GM18909 (cell line): ENCODE measurements around the gene ZC3H4.

Experiments
- ATAC-seq: cut with Tn5 transposase; IDR thresholded peaks from one replicate; pipeline ENCODE4 v1.9.1; 2021; ENCODE audit warnings: mild to moderate bottlenecking; ENCODE audit not compliant: unreplicated experiment, poor library complexity

The ZC3H4 gene

DNA sequence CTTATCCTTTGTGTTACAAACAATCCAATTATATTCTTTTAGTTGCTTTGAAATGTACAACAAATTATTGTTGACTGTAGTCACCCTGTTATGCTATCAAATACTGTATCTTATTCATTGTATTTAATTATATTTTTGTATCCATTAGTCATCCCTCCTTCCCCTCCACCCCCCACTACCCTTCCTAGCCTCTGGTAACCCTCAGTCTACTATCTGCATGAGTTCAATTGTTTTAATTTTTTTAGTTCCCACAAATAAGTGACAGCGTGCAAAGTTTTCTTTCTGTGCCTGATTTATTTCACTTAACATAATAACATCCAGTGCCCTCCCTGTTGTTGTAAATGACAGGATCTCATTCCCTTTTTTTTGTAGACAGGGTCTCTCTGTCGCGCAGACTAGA lies 21.6 kb upstream of the ZC3H4 start:
- no peak for ATAC-seq

DNA sequence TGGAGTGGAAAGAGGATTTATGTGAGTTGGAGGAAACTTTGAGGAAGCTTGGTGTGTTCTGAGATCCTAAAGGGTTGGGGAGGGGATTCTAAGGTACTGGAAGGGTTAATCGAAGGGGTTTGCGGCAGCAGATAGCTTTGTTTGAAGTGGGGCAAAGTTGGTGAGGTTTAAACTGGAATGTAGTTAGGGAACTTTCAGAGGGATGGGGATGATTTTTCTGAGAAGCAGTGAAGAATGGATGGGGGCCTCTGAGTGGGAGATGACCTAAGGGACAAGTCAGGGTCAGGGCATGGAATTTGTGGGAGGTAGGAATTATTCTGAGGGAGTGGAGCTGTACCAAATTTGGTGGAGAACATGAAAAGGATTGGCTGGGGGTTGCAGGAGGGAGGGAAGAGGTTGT lies 21.0 kb upstream of the ZC3H4 start:
- no peak for ATAC-seq

DNA sequence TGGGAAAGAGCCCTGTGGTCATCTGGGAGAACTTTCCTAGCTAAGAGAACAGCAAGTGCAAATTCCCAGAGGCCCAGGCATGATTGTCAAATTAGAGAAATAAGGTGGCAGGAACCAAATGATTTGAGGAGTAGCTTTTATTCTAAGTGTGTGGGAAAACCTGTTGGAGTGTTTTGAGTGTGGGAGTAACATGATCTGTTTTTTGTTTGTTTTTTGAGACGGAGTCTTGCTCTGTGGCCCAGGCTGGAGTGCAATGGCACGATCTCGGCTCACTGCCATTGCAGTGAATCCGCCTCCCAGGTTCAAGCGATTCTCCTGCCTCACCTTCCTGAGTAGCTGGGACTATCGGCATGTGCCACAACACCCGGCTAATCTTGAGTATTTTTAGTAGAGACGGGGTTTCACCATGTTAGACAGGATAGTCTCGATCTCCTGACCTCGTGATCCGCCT lies 19.5 kb upstream of the ZC3H4 start:
- ATAC-seq = no peak

DNA sequence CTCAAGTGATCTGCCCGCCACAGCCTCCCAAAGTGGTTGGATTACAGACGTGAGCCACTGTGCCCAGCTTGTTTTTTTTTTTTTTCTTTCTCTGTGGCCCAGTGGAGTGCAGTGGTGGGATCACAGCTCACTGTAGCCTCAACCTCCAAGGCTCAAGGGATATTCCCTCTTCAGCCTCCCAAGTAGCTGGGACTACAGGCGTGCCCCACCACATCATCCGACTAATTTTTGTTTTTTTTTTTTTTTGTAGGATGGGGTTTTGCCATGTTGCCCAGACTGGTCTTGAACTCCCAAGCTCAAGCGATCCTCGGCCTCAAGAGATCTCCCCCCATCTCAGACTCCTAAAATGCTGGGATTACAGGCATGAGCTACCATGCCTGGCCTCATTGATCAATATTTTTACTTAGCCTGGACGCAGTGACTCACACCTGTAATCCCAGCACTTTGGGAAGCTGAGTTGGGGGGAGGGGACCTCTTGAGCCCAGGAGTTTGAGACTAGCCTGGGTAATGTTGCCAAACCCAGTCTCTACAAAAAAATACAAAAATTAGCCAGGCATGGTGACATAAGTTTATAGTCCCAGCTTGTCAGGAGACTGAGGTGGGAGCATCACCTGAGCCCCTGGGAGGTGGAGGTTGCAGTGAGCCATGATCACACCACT lies 18.7 kb upstream of the ZC3H4 start:
- ATAC-seq = no peak

DNA sequence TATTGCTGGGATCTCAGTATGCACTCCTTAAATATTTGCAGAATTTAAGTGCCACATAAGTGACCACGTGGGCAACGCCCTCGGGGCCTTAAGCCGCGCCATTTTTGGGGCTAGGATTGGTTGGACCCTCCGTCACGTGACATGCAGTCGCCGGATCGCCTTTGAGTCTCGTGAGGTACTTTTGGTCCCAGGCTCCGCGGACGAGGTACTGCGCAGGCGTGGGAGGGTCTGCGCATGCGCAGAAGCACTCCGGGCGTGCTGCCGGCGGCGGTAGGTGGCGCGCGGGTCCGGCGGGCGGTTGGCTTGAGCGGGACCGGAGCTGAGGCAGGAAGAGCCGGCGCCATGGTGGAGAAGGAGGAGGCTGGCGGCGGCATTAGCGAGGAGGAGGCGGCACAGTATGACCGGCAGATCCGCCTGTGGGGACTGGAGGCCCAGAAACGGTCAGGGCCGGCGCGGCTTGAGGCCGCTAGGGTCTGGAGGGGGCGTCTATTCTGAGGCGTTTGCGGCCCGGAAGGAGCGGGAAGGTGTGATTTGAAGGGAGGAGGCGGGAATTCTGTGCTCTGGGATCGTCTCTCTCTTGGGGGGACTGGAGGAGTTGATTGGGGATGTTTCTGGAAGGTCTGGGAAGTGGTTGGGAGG lies 17.1 kb upstream of the ZC3H4 start, which contains the start of gene SAE1:
Gene SAE1 (plus strand): TSS at position 247 of the 639 bp plus-strand sequence. CDS start 96 bp downstream, at position 343.
- peak; percentile 78 for ATAC-seq

DNA sequence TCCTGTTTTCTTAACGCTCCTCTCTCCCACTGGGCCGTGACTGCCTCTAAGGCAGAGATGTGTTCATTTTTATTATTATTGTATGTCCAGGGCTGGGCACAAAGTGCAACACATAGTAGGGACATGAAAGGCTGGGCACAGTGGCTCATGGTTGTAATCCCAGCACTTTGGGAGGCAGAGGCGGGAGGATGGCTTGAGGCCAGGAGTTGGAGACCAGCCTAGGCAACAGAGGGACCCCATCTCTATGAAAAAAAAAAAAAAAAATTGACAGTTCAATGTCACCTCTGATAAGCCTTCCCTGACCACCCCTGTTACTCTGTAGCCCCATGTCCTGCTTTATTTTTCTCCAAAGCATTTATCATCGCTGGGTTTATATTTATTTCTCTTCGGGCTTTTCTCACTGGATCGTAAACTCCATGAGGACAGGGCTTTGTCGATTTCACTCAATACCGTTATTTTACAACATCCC lies 16.6 kb upstream of the ZC3H4 start:
- no peak for ATAC-seq

DNA sequence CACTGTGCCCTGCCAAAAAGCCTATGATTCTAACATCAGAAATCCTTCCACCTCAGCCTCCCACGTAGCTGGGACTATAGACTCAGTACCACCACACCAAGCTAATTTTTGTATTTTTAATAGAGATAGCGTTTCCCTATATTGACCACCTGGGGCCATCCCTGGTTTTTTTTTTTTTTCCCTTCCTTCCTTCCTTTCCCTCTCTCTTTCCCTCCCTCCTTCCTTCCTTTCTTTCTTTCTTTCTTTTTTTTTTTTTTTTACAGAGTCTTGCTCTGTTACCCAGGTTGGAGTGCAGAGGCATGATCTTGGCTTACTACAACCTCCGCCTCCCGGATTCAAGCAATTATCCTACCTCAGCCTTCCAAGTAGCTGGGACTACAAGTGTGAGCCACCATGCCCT lies 16.0 kb upstream of the ZC3H4 start:
- no peak for ATAC-seq

DNA sequence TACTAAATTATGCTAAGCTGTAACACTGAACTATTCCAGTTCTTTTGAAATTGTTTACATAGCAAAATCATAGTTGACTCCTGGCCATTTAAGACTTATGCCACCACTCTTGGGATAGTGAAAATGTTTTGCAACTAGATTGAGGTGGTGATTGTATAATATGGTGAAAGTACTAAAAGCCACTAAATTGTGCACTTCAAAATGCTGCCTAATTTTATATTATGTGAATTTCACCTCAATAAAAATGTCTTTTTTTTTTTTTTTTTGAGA lies 12.0 kb upstream of the ZC3H4 start:
- ATAC-seq = no peak

DNA sequence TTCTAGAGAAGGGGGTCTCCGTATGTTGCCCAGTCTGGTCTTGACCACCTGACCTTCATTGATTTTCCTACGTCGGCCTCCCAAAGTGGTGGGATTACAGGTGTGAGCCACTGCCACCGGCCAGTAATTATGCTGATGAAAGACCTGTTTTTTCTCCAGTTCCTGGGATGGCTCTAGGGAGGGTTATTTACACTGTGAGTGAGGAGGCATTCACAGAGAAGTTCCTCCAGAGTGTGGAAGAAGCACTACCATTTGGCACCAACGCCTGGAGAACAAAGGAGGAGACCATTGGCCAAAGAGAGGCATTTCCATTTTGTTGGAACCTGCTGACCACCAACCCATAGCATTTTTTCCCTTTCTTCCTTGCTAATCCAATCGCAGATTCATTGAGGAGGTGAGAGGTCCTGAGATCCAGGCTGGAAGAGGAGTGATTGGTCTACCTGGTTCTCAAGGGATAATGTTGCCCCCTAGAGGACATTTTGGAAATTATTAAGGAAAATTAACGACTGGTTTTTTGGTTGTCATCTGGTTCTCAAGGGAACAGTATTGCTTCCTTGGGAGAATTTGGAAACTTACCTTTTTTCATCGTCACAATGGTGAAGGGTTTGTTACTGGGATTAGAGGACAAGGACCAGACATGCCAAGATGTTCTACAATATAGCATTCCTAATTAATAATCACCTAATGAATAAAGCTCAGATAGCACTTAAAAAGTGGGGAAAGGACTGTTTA lies 11.5 kb upstream of the ZC3H4 start:
- no peak for ATAC-seq

DNA sequence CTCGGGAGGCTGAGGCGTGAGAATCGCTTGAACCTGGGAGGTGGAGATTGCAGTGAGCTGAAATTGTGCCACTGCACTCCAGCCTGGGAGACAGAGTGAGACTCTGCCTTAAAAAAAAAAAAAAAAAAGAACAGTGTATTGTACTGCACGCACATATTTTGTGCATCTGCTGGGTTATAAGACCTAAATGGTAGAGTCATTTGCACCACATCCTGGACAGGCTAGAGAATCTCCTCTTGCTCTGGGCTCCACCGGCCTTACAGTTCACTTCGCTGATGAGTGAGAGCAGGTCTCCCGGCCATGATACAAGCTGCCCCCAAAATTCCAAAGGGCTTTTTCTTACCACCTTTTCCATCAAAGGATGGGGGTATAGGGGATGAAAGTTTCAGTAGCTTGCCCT lies 9.8 kb upstream of the ZC3H4 start:
- ATAC-seq = no peak

DNA sequence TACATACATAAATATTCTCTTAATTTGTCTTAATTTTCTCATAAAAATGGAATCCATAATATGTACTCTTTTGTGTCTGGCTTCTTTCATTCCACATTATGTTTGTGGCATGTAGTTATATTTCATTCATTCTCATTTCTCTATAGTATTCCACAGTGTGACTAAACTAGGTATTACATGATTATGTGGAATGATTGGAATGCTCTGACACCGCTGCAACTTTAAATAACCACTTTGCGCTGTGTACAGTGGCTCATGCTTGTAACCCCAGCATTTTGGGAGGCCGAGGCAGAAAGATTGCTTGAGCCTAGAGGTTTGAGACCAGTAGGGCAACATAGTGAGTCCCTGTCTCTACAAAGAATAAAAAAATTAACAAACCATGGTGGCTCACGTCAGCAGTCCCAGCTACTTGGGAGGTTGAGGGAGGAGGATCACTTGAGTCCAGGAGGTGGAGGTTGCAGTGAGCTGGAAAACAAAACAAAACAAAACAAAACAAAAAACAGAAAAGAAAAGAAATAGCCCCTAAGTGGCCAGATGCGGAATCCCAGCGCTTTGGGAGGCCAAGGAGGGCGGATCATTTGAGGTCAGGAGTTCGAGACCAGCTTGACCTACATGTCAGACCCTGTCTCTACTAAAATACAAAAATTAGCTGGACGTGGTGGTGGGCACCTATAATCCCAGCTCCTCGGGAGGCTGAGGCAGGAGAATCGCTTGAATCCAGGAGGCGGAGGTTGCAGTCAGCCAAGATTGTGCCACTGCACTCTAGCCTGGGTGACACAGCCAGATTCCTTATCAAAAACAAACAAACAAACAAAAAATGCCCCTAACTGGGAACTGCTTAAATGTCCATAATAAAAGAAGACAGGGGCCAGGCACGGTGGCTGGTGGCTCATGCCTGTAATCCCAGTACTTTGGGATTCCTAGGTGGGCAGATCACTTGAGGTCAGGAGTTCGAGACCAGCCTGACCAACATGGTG lies 9.1 kb upstream of the ZC3H4 start:
- no peak for ATAC-seq

DNA sequence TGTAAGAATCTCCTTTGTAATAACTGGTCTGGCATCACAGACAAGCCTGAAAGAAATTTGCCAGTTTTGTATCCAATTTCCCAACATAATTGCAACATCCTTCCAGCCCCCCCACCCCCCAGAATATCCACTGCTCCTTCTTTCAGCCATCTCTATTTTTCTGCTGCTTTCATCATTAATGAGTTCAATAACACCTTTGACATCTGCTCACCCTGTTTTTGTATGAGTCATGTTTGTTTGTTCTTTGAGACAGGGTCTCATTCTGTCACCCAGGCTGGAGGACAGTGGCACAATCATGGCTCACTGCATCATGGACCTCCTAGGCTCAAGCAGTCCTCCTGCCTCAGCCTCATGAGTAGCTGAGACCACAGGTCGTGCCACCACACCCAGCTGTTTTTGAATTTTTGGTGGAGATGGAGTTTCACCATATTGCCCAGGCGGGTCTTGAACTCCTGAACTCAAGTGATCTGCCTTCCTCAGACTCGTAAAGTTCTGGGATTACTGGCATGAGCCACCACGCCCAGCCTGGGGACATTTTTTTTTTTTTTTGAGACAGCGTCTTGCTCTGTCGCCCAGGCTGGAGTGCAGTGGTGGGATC lies 7.0 kb upstream of the ZC3H4 start:
- ATAC-seq = no peak

DNA sequence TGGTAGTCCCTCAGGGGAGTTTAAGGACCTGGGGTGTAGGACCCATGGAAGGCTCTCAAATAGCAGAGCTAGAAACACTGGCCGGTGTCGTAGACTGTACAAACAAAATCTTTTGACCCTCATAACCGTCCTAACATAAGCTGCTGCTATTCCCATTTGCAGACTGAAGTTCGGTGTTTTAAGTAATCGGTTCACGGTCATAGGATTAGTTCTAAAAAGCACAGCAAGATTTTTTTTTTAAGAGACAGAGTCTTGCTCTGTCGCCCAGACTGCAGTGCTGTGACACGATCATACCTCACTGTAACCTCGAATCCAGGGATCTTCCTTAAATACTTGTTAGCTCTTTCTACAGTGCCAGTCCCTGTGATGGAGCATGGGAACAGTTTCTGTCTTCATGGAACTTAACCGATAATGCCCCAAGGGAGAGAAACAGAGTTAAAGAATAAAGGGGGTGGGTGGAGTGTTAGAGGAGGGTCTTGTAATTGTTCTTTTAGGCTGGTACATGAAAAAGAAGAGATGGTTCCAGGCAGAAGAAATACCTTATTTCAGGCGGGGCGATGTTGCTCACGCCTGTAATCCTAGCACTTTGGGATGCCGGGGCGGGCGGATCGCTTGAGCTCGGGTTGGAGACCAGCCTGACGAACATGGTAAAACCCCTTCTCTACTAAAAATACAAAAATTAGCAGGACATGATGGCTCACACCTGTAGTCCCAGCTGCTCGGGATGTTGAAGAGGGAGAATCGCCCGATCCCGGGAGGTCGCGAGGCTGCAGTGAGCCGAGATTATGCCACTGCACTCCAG lies 475 bp upstream of the ZC3H4 start:
- ATAC-seq = no peak

DNA sequence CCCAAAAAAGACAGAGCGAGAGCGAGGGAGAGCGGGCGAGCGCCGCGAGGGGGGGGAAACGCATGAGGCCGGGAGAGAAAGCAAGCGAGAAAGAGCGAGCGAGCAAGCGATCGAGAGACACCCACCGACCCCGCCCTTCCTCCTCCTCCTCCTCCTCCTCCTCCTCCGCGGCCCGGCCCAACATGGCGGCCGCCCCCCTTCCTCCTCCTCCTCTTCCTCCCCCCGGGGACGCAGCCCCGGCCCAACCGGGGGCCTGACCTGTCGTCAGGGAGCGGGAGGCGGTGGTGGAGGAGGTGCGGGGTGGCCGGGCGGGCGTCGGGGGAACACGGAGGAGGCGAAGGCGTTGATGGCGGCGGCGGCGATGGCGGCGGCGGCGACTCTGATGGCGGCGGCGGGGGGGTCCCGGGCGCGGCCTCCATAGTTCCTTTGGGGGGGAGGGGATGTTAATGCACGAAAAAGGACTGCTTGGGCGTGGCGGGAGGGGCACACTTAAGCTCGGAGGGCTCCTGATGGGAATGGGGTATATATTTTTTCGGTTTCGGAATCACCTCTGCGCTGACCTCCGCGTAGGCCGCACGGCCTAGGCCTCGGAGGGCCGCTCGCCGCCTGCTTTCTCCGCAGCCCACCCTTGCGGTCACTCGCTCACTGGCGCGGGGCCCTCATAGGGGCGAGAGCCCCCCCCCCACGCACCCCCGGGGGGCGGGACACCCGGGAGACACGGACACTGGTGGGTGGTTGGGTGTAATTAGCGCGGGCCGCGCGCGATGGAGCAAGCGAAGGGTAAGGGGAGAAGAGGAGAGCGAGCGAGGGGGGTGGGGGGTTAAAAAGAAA lies 1.2 kb downstream of the ZC3H4 start:
- peak; percentile 24 for ATAC-seq

DNA sequence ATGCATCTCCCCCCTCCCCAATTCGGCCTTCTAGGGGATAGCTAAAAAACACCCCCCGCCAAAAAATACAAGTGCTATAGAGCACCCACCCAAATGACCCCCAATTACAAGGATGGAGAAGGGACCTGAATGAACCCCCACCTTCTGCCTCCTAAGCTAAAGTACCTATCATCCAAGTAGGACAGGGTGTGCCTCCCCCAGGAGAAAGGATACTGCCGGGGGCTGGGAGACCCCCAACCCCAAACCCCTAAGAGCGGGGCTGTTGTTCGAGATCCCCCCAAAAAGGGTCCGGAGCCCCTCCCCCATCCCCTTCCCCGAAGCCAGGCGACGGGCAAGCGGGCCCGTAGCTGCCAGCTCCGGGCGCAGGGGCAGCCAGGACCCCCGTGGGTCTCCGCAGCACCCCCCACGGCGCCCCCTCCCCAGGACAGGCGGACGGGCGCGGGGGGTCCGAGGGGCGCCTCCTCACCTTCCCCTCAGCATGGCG lies 1.9 kb downstream of the ZC3H4 start:
- no peak for ATAC-seq

DNA sequence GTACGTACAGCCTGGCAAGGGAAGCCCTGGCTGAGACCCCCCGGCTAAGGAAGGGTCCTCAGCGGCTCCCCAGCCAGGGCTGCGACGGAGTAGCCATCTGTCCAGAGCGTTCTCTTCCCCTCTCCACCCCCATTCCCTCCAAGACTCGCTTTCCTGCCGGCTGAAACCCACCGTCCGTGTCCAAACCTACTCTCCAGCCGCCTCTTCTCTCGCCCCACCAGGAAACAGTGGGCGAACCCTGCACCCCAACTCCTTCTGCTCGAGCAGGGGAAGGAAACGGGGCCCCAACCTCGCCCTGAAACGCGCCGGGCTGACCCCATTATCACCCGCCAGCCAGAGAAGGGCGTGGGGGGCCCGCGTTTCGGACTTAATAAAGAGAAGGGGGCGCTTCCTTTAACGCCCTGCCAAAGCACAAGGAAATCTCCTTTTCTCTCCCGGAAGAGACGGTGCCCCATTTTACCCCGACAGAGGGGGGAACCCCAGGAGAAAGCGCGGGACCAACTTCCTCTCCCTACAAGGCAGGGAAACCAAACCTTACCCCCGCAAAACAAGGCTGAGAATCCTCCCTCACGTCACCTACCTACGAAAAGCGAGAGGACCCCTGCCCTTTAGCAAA lies 2.5 kb downstream of the ZC3H4 start:
- no peak for ATAC-seq

DNA sequence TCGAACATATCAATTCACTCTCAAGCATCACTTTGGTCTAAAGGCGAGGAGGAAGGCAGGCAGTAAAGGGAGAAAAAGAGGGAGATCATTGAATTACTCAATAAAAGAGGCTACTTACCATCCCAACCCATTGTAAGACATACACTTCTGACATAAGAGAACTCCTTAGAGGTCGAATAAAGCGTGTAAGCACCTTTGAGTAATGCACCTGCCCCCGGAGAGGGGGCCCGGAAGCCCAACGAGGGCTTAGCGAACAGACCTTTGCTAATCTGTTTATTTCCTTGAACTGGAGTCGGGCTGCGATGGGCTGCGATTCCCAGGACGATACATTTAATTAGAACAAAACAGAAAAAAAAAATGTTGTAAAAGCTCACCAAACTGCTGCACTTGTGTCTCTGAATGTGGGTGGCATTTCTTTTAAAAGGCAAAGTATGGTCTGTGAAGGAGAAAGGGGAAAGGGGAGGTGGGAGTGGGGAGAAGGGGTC lies 3.0 kb downstream of the ZC3H4 start:
- ATAC-seq = no peak
